Measurements from ENCODE around the gene RALGAPA2.

DNA sequence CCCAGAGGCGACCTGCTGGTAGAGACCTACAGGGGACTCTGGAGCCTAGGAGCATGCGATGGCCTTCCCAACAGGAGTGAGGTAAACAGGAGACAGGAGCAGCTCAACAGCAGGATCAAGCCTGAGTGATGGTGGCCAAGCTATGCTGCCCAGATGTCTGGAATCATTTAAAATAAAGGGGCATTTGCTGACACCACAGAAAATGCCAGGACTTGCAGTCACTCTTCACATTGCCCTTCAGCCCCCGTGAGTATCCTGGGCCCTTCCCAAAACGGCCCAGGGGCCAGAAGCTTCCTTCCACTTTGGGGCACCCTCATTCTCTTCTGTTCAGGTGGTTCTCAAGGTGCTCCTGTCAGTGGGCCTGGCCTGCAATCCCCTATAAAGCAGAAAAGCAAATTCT, 321.3 kb downstream of the RALGAPA2 start:
- TF ChIP-seq, protein P1, sequence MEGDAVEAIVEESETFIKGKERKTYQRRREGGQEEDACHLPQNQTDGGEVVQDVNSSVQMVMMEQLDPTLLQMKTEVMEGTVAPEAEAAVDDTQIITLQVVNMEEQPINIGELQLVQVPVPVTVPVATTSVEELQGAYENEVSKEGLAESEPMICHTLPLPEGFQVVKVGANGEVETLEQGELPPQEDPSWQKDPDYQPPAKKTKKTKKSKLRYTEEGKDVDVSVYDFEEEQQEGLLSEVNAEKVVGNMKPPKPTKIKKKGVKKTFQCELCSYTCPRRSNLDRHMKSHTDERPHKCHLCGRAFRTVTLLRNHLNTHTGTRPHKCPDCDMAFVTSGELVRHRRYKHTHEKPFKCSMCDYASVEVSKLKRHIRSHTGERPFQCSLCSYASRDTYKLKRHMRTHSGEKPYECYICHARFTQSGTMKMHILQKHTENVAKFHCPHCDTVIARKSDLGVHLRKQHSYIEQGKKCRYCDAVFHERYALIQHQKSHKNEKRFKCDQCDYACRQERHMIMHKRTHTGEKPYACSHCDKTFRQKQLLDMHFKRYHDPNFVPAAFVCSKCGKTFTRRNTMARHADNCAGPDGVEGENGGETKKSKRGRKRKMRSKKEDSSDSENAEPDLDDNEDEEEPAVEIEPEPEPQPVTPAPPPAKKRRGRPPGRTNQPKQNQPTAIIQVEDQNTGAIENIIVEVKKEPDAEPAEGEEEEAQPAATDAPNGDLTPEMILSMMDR (IDR thresholded peaks at IDR 0.05) = no peak
- TF ChIP-seq EP300 (IDR thresholded peaks at IDR 0.05) (no peak), POLR2AphosphoS5 (IDR thresholded peaks at IDR 0.05) (no peak), POLR2A (IDR thresholded peaks at IDR 0.05) (no peak)
